GM23338 (cell line): Measurements from ENCODE around the gene XPO4.

Experiments
- CTCF ChIP-seq, 2 experiments: fragments of 200-600 bp in 1 of 2; sonication (generic) in 1 of 2; conservative IDR thresholded peaks; 2 replicates each; pipeline versions ENCODE4 v1.5.1 to v1.6.1; 2016 to 2017; ENCODE audit warnings: antibody characterized with exemption in 2 of 2, low read depth in 2 of 2, mild to moderate bottlenecking in 2 of 2, moderate library complexity in 1 of 2
- ETS1 ChIP-seq: IDR thresholded peaks from 2 replicates; pipeline ENCODE4 v1.6.1; 2016; ENCODE audit warnings: antibody characterized with exemption
- EZH2 ChIP-seq: fragments of 200-600 bp; sonication (generic); IDR thresholded peaks from one replicate; pipeline ENCODE4 v1.8.0; 2017; ENCODE audit warnings: antibody characterized with exemption, mild to moderate bottlenecking, low read depth; ENCODE audit not compliant: unreplicated experiment
- NANOG ChIP-seq: IDR thresholded peaks from 2 replicates; pipeline ENCODE4 v1.6.1; 2016; ENCODE audit warnings: antibody characterized with exemption, borderline replicate concordance
- POLR2AphosphoS5 ChIP-seq: IDR thresholded peaks from 2 replicates; pipeline ENCODE4 v1.6.1; 2016; ENCODE audit warnings: antibody characterized with exemption, low read depth
- REST ChIP-seq: IDR thresholded peaks from one replicate; pipeline ENCODE4 v1.6.1; 2018; ENCODE audit warnings: antibody characterized with exemption; ENCODE audit not compliant: unreplicated experiment
- ZNF114 ChIP-seq: fragments of 250-450 bp; sonication (Bioruptor Pico); IDR thresholded peaks from 2 replicates; pipeline ENCODE4 v1.5.0; 2020; ENCODE audit warnings: mild to moderate bottlenecking, moderate library complexity
- ZNF462 ChIP-seq: fragments of 250-450 bp; sonication (Bioruptor Pico); IDR thresholded peaks from 2 replicates; pipeline ENCODE4 v1.5.0; 2020; ENCODE audit warnings: mild to moderate bottlenecking, moderate library complexity

GRCh38 chr13:20769834-20770233, 132.7 kb downstream of the XPO4 start:
- TF ChIP-seq EZH2 (no peak), CTCF (conservative IDR thresholded peaks at IDR 0.05; ENCODE audit: low read depth in 2 of 2) (no peak), REST (no peak), POLR2AphosphoS5 (no peak), ZNF114 (no peak), ZNF462 (CRISPR knock-in tag) (no peak), NANOG (no peak), ETS1 (no peak)
